NCI-H2029 treated with DMSO at 0.1 percent for 48 hours (cell line): ENCODE results near the gene NSG1.
"Not testable (repeated sequence)": the region's sequence is repeated elsewhere in the genome, so short reads cannot be mapped to it uniquely, and the experiment has no call there.

ENCODE experiments used
- DNase-seq: peaks from one replicate; lab custom pipeline; 2025; lab: John Stamatoyannopoulos, UW

The NSG1 gene

GRCh38 chr4:4436244-4436823 is 49.4 kb downstream of the NSG1 start:
- no peak for DNase-seq

GRCh38 chr4:4437798-4438470 is 51.0 kb downstream of the NSG1 start:
- DNase-seq: no peak

- no peak for DNase-seq
Measured at GRCh38 chr4:4438891-4439290, 52.0 kb downstream of the NSG1 start.

GRCh38 chr4:4439782-4440181 is 52.9 kb downstream of the NSG1 start:
- no peak for DNase-seq

GRCh38 chr4:4440333-4441061 is 53.6 kb downstream of the NSG1 start:
- no peak for DNase-seq

GRCh38 chr4:4443821-4444220 is 56.9 kb downstream of the NSG1 start:
- no peak for DNase-seq

- DNase-seq: no peak
Measured at GRCh38 chr4:4446434-4446833, 59.5 kb downstream of the NSG1 start.

GRCh38 chr4:4455210-4455865 is 68.4 kb downstream of the NSG1 start:
- DNase-seq: no peak

- DNase-seq: no peak
Measured at GRCh38 chr4:4456351-4456750, 69.4 kb downstream of the NSG1 start.

GRCh38 chr4:4456816-4457578 is 70.1 kb downstream of the NSG1 start:
- DNase-seq: no peak

- no peak for DNase-seq
Measured at GRCh38 chr4:4457803-4458553, 71.1 kb downstream of the NSG1 start.

- DNase-seq: no peak
Measured at GRCh38 chr4:4459181-4459580, 72.3 kb downstream of the NSG1 start.

- DNase-seq: no peak
Measured at GRCh38 chr4:4460759-4461158, 73.9 kb downstream of the NSG1 start.

GRCh38 chr4:4461178-4461577 is 74.3 kb downstream of the NSG1 start:
- DNase-seq: no peak

- DNase-seq: no peak
Measured at GRCh38 chr4:4461850-4462249, 74.9 kb downstream of the NSG1 start.

- DNase-seq: no peak
Measured at GRCh38 chr4:4462970-4463369, 76.1 kb downstream of the NSG1 start.

GRCh38 chr4:4465238-4465637 is 78.3 kb downstream of the NSG1 start:
- DNase-seq: not testable (repeated sequence)
